HG02943 (cell line): ENCODE results near the gene RABGAP1L.
"Not testable (repeated sequence)": the region's sequence is repeated elsewhere in the genome, so short reads cannot be mapped to it uniquely, and the experiment has no call there.

ENCODE experiments used
- ATAC-seq: cut with Tn5 transposase; IDR thresholded peaks from one replicate; pipeline ENCODE4 v1.9.1; 2021; ENCODE audit warnings: mild to moderate bottlenecking, low read depth, moderate library complexity; ENCODE audit not compliant: unreplicated experiment

RABGAP1L gene

GRCh38 chr1:174892016-174892415 lies 732.7 kb downstream of the RABGAP1L start:
- no peak for ATAC-seq

- no peak for ATAC-seq
Measured at GRCh38 chr1:174894117-174894762, 734.9 kb downstream of the RABGAP1L start.

DNA sequence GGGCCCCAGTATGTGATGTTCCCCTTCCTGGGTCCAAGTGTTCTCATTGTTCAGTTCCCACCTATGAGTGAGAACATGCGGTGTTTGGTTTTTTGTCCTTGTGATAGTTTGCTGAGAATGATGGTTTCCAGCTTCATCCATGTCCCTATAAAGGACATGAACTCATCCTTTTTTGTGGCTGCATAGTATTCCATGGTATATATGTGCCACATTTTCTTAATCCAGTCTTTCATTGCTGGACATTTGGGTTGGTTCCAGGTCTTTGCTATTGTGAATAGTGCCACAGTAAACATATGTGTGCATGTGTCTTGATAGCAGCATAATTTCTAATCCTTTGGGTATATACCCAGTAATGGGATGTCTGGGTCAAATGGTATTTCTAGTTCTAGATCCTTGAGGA lies 736.3 kb downstream of the RABGAP1L start:
- not testable (repeated sequence) for ATAC-seq

GRCh38 chr1:174898102-174898797 lies 738.9 kb downstream of the RABGAP1L start:
- no peak for ATAC-seq

- no peak for ATAC-seq
Measured at GRCh38 chr1:174900317-174900716, 741.0 kb downstream of the RABGAP1L start.

- no peak for ATAC-seq
Measured at GRCh38 chr1:174902531-174903099, 743.3 kb downstream of the RABGAP1L start.

- no peak for ATAC-seq
Measured at GRCh38 chr1:174911606-174912005, 752.3 kb downstream of the RABGAP1L start.

DNA sequence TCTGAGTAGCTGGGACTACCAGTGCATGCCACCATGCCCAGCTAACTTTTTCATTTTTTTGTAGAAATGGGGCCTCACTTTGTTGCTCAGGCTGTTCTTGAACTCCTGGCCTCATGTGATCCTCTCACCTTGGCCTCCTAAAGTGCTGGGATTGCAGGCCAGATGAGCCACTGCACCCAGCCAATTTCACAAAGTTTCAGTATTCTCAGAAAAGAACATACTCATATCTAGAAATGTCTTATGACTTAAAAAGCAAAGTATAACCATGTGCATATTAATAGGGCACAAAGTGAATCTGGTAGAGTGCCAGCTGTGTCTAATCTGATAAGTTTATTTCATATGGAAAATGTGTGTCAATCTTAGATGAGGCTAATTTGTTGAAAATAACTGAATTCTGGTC lies 752.9 kb downstream of the RABGAP1L start:
- ATAC-seq, result no peak

DNA sequence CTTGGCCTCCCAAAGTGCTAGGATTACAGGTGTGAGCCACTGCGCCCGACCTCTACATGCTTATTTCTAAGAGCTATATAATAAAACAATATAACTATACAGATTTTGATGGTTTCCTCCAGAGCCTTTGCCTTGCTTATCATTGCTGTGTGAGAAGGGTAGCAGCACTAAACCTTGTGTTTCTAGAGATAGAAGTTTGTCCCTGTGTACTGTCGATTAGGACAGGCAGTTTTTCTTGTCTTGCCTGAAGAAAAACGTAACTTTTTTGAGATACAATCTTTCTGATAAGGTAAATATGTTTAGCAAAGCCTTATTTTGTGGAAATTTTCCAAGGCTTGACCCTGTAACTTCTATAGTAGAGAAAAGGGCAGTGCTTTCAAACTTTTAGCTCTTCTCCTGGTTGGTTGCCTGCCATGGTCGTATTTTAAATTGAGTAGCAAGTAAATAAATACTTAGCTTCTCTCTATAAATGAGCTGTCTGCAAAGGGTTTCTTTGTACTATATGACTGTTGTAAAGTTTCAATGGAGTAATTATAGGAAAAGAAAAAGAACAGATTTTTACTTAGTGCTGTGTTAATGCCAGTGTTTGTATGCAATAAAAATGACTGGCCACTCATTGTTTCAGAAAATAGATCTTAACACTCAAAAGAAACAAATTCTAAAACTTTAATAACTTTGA lies 754.0 kb downstream of the RABGAP1L start:
- no peak for ATAC-seq

DNA sequence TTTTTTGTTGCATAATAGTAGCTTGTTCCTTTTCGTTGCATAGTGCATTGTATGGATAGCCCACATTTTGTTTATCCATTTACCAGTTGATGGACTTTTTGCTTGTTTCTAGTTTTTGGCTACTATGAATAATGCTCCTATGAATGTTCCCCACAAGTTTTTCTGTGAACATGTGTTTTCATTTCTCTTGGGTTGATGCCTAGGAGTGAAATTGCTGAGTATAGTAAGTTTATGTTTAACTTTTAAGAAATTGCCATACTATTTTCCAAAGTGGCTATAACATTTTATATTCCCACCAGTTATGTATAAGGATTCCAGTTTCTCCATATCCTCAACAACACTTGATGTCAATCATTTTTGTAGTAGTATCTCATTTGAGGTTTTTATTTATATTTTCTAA lies 755.7 kb downstream of the RABGAP1L start:
- ATAC-seq, result no peak

- no peak for ATAC-seq
Measured at GRCh38 chr1:174916846-174917245, 757.5 kb downstream of the RABGAP1L start.

DNA sequence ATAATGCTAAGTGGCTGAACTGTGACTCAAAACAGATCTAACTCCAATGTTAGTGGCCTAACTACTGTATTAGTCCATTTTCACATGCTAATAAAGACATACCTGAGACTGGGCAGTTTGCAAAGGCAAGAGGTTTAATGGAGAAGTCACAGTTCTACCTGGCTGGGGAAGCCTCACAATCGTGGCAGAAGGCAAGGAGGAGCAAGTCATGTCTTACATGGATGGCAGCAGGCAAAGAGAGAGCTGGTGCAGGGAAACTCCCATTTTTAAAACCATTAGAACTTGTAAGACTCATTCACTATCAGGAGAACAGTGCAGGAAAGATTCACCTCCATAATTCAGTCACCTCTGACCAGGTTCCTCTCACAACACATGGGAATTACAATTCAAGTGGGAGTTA lies 760.8 kb downstream of the RABGAP1L start:
- no peak for ATAC-seq

DNA sequence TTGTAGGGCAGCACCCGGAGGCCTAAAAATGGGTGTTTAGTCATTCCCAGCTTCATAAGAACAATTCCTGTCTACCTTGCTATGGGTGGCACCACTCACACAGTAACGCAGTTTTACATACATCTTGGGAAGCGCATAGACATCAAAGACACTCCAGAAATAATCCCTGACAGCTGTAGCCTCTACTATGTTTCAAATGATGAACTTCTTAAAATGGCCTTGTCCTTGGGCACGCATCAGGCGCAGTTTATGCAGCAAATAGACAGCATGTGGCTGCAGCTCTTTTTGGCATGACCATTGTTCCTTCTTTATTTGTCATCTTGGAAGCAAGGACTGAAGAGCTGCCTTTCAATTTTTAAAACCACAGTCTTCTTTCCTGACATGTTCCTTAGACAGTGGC lies 762.8 kb downstream of the RABGAP1L start:
- ATAC-seq, result no peak

DNA sequence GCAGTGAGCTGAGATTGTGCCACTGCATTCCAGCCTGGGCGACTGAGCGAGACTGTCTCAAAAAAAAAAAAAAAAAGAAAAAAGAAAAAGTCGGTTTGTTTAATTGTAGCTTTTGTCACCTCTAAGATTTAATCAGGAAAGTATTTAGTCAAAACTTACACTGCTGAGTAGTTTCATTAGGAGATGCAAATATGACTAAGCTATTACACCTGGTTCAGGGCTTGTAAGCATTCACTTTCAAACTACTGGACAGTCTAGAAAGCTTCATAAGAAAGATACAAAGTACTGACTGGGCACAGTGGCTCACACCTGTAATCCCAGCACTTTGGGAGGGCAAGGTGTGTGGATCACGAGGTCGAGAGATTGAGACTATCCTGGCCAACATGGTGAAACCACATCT lies 764.5 kb downstream of the RABGAP1L start:
- no peak for ATAC-seq

GRCh38 chr1:174928541-174928940 lies 769.2 kb downstream of the RABGAP1L start:
- no peak for ATAC-seq

- no peak for ATAC-seq
Measured at GRCh38 chr1:174931214-174931613, 771.9 kb downstream of the RABGAP1L start.

DNA sequence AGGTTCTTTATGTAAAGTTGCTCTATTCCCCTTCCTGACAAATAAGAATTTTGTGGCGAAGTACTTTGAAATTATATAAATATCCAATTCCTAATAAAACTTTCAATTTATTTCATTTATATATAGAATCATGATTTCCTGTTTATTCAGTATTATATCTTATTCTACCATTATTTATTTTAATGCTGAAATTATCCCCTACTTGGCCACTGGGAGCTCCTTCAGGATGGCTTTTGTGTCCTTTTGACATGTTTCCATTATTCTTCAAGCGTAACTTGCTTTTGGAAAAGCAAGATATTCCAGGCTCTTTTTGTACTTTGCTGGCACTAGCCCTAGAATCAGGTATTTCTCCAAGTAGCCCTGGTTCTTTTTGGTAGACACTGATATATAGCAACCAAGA lies 773.3 kb downstream of the RABGAP1L start:
- ATAC-seq, result no peak

GRCh38 chr1:174935961-174936727 lies 776.8 kb downstream of the RABGAP1L start:
- no peak for ATAC-seq

- no peak for ATAC-seq
Measured at GRCh38 chr1:174938281-174939007, 779.1 kb downstream of the RABGAP1L start.
